ENCODE results near the gene RYR2. TPM values are rescaled to one million over a fixed set of nuclear protein-coding genes. Genes with fewer than 3 reads are reported as not detected.

RYR2 gene
- total and polyA plus RNA-seq, 7 experiments from 2014 or later: 0.05 TPM; not detected in 6

DNA sequence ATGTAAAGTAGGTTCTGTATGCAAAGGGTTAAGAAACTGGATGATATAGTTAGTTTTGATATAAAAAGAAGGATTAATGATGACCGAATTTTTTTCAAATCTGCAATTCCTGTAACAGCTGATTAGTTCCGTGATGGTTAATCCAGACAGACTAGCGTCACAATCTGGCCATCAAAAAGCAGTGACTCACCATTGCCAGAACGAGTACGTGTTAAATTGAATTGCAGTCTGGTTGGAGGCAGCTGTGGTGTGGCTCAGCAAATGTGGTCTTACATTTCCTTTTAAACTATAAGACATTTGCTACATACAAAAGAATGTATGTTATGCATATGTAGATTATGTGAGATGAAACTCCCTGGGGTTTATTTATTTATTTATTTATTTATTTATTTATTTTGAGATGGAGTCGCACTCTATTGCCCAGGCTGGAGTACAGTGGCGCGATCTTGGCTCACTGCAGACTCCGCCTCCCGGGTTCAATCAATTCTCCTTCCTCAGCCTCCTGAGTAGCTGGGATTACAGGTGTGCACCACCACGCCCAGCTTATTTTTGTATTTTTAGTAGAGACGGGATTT is 139.8 kb downstream of the RYR2 start:
- intact Hi-C loops (cut with micrococcal nuclease): no loop called here
- Mint-ChIP-seq H3K9me3 (peaks cover 0 to 1% (median 0%) of the 10 kb centered on the region in 11 donors), H3K36me3 (no peaks in the 10 kb centered on the region)

DNA sequence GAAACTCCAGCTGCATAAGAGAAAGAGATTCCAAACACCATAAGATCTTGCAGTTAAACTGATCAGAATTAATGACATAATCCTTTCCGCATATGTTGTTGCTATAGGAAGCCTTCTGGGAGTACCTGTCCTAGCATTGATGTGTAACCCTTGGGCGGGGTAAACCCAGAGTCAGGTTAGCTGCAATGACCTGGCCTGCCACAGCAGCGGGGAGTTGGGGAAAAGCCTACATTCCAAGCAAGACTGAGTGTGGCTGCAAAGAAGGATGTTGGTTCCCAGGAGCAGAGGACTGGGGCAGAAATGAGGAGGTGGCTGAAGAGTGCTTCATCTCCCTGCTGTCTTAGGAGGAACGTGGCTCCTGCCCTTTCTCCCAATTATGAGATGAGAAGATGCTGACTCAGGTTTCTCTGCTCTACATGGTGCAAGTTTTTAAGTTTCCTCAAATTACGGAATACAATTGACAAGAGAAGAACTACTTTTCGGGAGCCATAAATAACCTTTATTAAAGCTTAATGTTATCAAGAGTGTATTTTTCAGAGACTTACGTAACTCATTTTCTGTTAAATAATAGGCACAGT is 142.1 kb downstream of the RYR2 start:
- ChIA-PET CTCF (no interaction called here), POLR2A (no interaction called here)
- H3K4me3 Mint-ChIP-seq: no peak overlapping the region
- no peaks in the 10 kb centered on the region for H3K4me1 Mint-ChIP-seq
- Histone ChIP-seq H3K27ac (ENCODE audit: low read depth, low read length) (no peak overlapping the region), H3K4me1 (ENCODE audit: control insufficient read depth in 2 of 2, insufficient read depth in 2 of 2, low read length in 2 of 2) (no peaks in the 10 kb centered on the region), H3K9me3 (ENCODE audit: control insufficient read depth in 2 of 3, low read length in 3 of 3) (no peaks in the 10 kb centered on the region), H3K4me3 (ENCODE audit: low read length) (no peak overlapping the region), H3K27me3 (ENCODE audit: control insufficient read depth in 2 of 2, insufficient read depth in 2 of 2, low read length in 2 of 2) (no peaks in the 10 kb centered on the region), H3K36me3 (ENCODE audit: control insufficient read depth in 2 of 3, insufficient read depth in 3 of 3, low read length in 3 of 3) (no peaks in the 10 kb centered on the region)
- peaks cover 0 to 1% (median 0%) of the 10 kb centered on the region in 11 donors for H3K9me3 Mint-ChIP-seq
- H3K27ac Mint-ChIP-seq: no peak overlapping the region
- ATAC-seq: no peak
- no peak for DNase-seq
- H3K36me3 Mint-ChIP-seq: no peaks in the 10 kb centered on the region
- H3K27me3 Mint-ChIP-seq: peaks cover 0 to 18% (median 11%) of the 10 kb centered on the region in 5 donors
- intact Hi-C loops (cut with micrococcal nuclease): no loop called here

More for the DNA sequence above, 139.8 kb downstream of the RYR2 start:
- H3K27ac ChIP-seq (ENCODE audit: low read depth, low read length): no peak overlapping the region
- H3K36me3 ChIP-seq (ENCODE audit: control insufficient read depth in 2 of 3, insufficient read depth in 3 of 3, low read length in 3 of 3): no peaks in the 10 kb centered on the region
- ChIA-PET CTCF (no interaction called here), POLR2A (no interaction called here)
- no peak overlapping the region for H3K27ac Mint-ChIP-seq
- H3K27me3 Mint-ChIP-seq: peaks cover 0 to 16% (median 11%) of the 10 kb centered on the region in 5 donors
- H3K27me3 ChIP-seq (ENCODE audit: control insufficient read depth in 2 of 2, insufficient read depth in 2 of 2, low read length in 2 of 2): no peaks in the 10 kb centered on the region
- ATAC-seq: no peak
- no peaks in the 10 kb centered on the region for H3K4me1 ChIP-seq (ENCODE audit: control insufficient read depth in 2 of 2, insufficient read depth in 2 of 2, low read length in 2 of 2)
- DNase-seq: no peak
- H3K4me1 Mint-ChIP-seq: no peaks in the 10 kb centered on the region
- no peaks in the 10 kb centered on the region for H3K9me3 ChIP-seq (ENCODE audit: control insufficient read depth in 2 of 3, low read length in 3 of 3)
- H3K4me3 Mint-ChIP-seq: no peak overlapping the region
- no peak overlapping the region for H3K4me3 ChIP-seq (ENCODE audit: low read length)

DNA sequence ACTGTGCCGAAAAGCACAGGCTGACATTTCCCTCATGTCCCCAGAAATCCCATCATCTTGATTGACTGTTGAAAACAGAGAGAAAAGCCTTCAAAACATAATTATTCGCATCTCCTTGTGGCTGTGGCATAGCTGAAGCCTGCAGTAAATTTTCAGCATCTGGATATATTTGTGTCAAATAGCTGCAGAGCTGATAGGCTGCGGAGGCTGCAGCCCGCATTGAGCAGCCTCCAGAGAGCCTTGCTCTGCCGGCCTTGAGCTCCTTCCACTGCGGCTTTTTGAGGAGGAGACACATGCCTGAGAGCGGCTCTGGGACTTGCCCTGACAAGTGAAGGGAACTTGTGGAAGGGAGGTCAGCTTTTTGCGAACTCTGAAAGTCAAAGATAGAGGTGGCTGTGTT is 144.7 kb downstream of the RYR2 start:
- no peak overlapping the region for H3K4me3 Mint-ChIP-seq
- H3K27ac Mint-ChIP-seq: no peak overlapping the region
- H3K27me3 Mint-ChIP-seq: peaks cover 0 to 13% (median 6%) of the 10 kb centered on the region in 5 donors
- peaks cover 0 to 2% (median 0%) of the 10 kb centered on the region in 11 donors for H3K9me3 Mint-ChIP-seq
- H3K36me3 ChIP-seq (ENCODE audit: control insufficient read depth in 2 of 3, insufficient read depth in 3 of 3, low read length in 3 of 3): no peaks in the 10 kb centered on the region
- intact Hi-C loops (cut with micrococcal nuclease): no loop called here
- no peaks in the 10 kb centered on the region for H3K4me1 Mint-ChIP-seq
- no peaks in the 10 kb centered on the region for H3K9me3 ChIP-seq (ENCODE audit: control insufficient read depth in 2 of 3, low read length in 3 of 3)
- no peaks in the 10 kb centered on the region for H3K27me3 ChIP-seq (ENCODE audit: control insufficient read depth in 2 of 2, insufficient read depth in 2 of 2, low read length in 2 of 2)
- ATAC-seq: no peak
- no peaks in the 10 kb centered on the region for H3K4me1 ChIP-seq (ENCODE audit: control insufficient read depth in 2 of 2, insufficient read depth in 2 of 2, low read length in 2 of 2)
- H3K4me3 ChIP-seq (ENCODE audit: low read length): no peak overlapping the region
- no peak overlapping the region for H3K27ac ChIP-seq (ENCODE audit: low read depth, low read length)
- DNase-seq: no peak
- ChIA-PET CTCF (no interaction called here), POLR2A (no interaction called here)
- H3K36me3 Mint-ChIP-seq: no peaks in the 10 kb centered on the region

DNA sequence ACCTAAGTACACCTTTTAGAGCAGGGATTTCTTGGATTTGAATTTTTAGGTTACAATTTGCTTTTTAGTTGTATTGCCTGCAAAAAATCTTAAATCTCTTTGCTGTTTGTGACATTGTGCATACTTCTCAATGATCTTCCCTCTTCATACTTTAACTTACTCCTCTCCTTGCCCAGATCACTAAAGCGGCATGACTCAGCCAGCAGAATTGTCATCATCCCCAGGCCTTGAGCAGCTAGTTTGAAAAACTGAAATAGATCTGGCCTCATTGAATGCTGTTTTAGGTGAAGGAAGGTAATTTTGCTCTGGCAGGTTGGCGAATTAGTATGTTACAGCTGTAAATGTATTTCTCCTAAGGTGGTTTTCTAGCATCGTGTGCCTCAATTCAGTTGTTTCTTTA is 145.9 kb downstream of the RYR2 start:
- POLR2A ChIA-PET: no interaction called here
- Histone ChIP-seq H3K27ac (ENCODE audit: low read depth, low read length) (no peak overlapping the region), H3K4me1 (ENCODE audit: control insufficient read depth in 2 of 2, insufficient read depth in 2 of 2, low read length in 2 of 2) (no peaks in the 10 kb centered on the region), H3K4me3 (ENCODE audit: low read length) (no peak overlapping the region), H3K27me3 (ENCODE audit: control insufficient read depth in 2 of 2, insufficient read depth in 2 of 2, low read length in 2 of 2) (no peaks in the 10 kb centered on the region), H3K36me3 (ENCODE audit: control insufficient read depth in 2 of 3, insufficient read depth in 3 of 3, low read length in 3 of 3) (no peaks in the 10 kb centered on the region), H3K9me3 (ENCODE audit: control insufficient read depth in 2 of 3, low read length in 3 of 3) (no peaks in the 10 kb centered on the region)
- no peak for DNase-seq
- H3K27me3 Mint-ChIP-seq: peaks cover 0 to 13% (median 4%) of the 10 kb centered on the region in 5 donors
- CTCF ChIA-PET: no interaction called here
- no peaks in the 10 kb centered on the region for H3K36me3 Mint-ChIP-seq
- H3K4me3 Mint-ChIP-seq: no peak overlapping the region
- no peaks in the 10 kb centered on the region for H3K4me1 Mint-ChIP-seq
- ATAC-seq: no peak
- peaks cover 0 to 2% (median 0%) of the 10 kb centered on the region in 11 donors for H3K9me3 Mint-ChIP-seq
- H3K27ac Mint-ChIP-seq: no peak overlapping the region
- intact Hi-C loops (cut with micrococcal nuclease): no loop called here

DNA sequence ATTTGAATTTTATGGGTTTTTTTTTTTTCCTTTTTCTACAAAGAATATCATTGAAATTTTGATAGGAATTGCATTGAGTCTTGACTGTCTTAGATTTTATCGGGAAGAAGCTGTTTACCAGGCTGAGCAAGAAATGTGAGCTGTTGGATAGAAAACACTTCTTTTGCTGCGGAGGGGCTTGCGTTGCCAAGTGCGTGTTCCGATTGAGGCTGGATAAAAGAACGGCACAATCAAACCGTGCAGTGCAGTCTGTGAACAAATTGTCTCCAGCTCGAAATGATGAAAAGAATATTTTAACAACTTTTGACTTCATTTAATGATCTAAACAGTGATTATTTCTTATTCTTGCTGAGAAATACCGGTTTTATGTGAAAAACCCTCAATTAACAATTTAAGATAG is 149.4 kb downstream of the RYR2 start:
- Mint-ChIP-seq H3K4me1 (no peaks in the 10 kb centered on the region), H3K27ac (no peak overlapping the region), H3K4me3 (no peak overlapping the region), H3K9me3 (peaks cover 0 to 2% (median 0%) of the 10 kb centered on the region in 11 donors), H3K27me3 (peaks cover 0 to 13% (median 4%) of the 10 kb centered on the region in 5 donors), H3K36me3 (no peaks in the 10 kb centered on the region)
- DNase-seq: no peak
- H3K9me3 ChIP-seq (ENCODE audit: control insufficient read depth in 2 of 3, low read length in 3 of 3): no peaks in the 10 kb centered on the region
- intact Hi-C loops (cut with micrococcal nuclease): no loop called here
- H3K27ac ChIP-seq (ENCODE audit: low read depth, low read length): no peak overlapping the region
- H3K4me1 ChIP-seq (ENCODE audit: control insufficient read depth in 2 of 2, insufficient read depth in 2 of 2, low read length in 2 of 2): no peaks in the 10 kb centered on the region
- ChIA-PET POLR2A (no interaction called here), CTCF (interaction anchor here (0.7 kb wide), 1 partner anchor 277 kb away, joined by 3 read pairs; no protein-coding TSS in a partner anchor)
- no peaks in the 10 kb centered on the region for H3K27me3 ChIP-seq (ENCODE audit: control insufficient read depth in 2 of 2, insufficient read depth in 2 of 2, low read length in 2 of 2)
- H3K4me3 ChIP-seq (ENCODE audit: low read length): no peak overlapping the region
- H3K36me3 ChIP-seq (ENCODE audit: control insufficient read depth in 2 of 3, insufficient read depth in 3 of 3, low read length in 3 of 3): no peaks in the 10 kb centered on the region
- no peak for ATAC-seq

DNA sequence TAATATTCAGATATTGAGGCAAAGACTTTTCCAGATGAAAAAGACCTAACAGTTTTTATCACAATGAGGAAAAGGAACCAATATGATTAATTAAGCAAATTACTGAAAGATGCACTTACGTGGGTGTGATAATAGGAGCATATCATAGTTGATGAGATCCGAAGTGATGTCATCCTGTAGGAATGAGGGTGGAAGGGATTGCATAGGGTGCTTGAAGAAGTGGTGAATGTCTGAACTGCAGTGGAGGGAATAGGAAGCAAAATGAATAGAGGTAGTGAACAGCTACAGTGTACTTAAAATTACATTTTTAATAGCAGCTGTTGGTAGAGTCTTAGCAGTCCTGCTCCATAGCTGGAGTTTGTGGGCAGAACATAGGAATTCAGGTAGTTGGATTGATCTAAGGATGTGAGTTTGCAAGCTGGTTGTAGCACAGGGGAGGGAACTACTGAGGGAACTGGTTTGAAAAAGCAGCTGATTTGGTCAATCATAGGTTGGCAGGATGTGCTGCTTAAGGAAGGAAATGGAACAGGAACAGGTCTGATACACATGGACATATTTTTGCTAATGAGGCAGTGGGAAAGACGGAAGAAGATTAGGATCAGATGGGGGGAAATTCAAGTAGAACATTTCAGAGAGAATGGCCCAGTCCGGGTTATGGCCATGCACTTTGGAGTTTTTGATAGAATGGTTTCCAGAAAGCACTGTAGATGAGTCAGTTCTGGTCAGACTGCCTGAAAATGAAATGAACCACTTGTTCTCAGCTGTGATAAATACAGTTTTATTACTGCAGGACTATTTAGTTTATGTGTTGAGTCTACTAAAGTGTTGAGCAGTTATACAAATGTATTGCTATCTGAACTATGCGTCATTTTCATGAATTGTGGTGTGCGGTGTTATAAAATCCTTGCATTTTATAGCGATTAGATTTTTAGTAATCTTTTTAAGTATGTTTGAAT is 155.8 kb downstream of the RYR2 start:
- Mint-ChIP-seq H3K36me3 (no peaks in the 10 kb centered on the region), H3K4me3 (no peak overlapping the region), H3K9me3 (peaks cover 0 to 6% (median 0%) of the 10 kb centered on the region in 11 donors), H3K27ac (no peak overlapping the region), H3K27me3 (peaks cover 0 to 6% (median 5%) of the 10 kb centered on the region in 5 donors), H3K4me1 (no peaks in the 10 kb centered on the region)
- no peaks in the 10 kb centered on the region for H3K9me3 ChIP-seq (ENCODE audit: control insufficient read depth in 2 of 3, low read length in 3 of 3)
- DNase-seq (no peak), ATAC-seq (no peak)
- ChIA-PET POLR2A (no interaction called here), CTCF (no interaction called here)
- intact Hi-C loops (cut with micrococcal nuclease): no loop called here
- H3K27ac ChIP-seq (ENCODE audit: low read depth, low read length): no peak overlapping the region
- H3K4me1 ChIP-seq (ENCODE audit: control insufficient read depth in 2 of 2, insufficient read depth in 2 of 2, low read length in 2 of 2): no peaks in the 10 kb centered on the region
- H3K36me3 ChIP-seq (ENCODE audit: control insufficient read depth in 2 of 3, insufficient read depth in 3 of 3, low read length in 3 of 3): no peaks in the 10 kb centered on the region
- no peak overlapping the region for H3K4me3 ChIP-seq (ENCODE audit: low read length)
- no peaks in the 10 kb centered on the region for H3K27me3 ChIP-seq (ENCODE audit: control insufficient read depth in 2 of 2, insufficient read depth in 2 of 2, low read length in 2 of 2)
